Panc1 (cell line): ENCODE data around the gene SLC4A11. TPM values are rescaled to one million over a fixed set of nuclear protein-coding genes. Genes with fewer than 3 reads are reported as not detected.

ENCODE experiments used
- ATAC-seq: fragments of 200-7000 bp; cut with Tn5 transposase; 2 replicates; pipeline ENCODE4 v1.9.1; 2020; ENCODE audit warnings: mild to moderate bottlenecking, moderate library complexity
- BruUV-seq: library from RNA; stranded (reverse); fragments of 400-500 nt; replicated peaks from 2 replicates; lab custom pipeline; 2021; lab: Mats Ljungman, UMichigan
- CTCF ChIA-PET: fragments of 300-600 bp; sonication (Branson Sonifier 250); formaldehyde crosslinking; loops from one replicate; lab custom pipeline; 2022; ENCODE audit warnings: antibody characterized with exemption; lab: Charles Lee
- POLR2A ChIA-PET: fragments of 300-600 bp; sonication (Branson Sonifier 250); formaldehyde crosslinking; loops from one replicate; lab custom pipeline; 2022; ENCODE audit warnings: antibody characterized with exemption; lab: Charles Lee
- DNase-seq: peaks from one replicate; pipeline ENCODE4 v3.0.0-alpha.2; 2010; ENCODE audit warnings: low read depth, low spot score
- H3K27ac ChIP-seq: 2 replicates; pipeline ENCODE4 v1.5.1; 2011; ENCODE audit warnings: mild to moderate bottlenecking, low read length, inconsistent platforms
- H3K27me3 ChIP-seq: fragments of 200-500 bp; sonication (Bioruptor generic); 2 replicates; pipeline ENCODE4 v1.6.0; 2014; ENCODE audit warnings: low read length, inconsistent platforms; ENCODE audit not compliant: control insufficient read depth, insufficient read depth
- H3K36me3 ChIP-seq: fragments of 200-500 bp; sonication (Bioruptor generic); 2 replicates; pipeline ENCODE4 v1.5.1; 2014; ENCODE audit warnings: inconsistent platforms, mild to moderate bottlenecking, low read length, moderate library complexity; ENCODE audit not compliant: control insufficient read depth, insufficient read depth
- H3K4me1 ChIP-seq: 2 replicates; pipeline ENCODE4 v1.5.1; 2011; ENCODE audit warnings: inconsistent platforms, mild to moderate bottlenecking, low read length, moderate library complexity; ENCODE audit not compliant: control insufficient read depth, insufficient read depth
- H3K4me3 ChIP-seq, 2 experiments: 2 replicates each; pipeline ENCODE4 v1.5.1; 2011 to 2012; ENCODE audit warnings: low read depth in 2 of 2, low read length in 2 of 2, mild to moderate bottlenecking in 2 of 2, inconsistent platforms in 1 of 2, moderate library complexity in 1 of 2
- H3K9me3 ChIP-seq: fragments of 200-500 bp; sonication (Bioruptor generic); 2 replicates; pipeline ENCODE4 v1.5.1; 2014; ENCODE audit warnings: low read depth, mild to moderate bottlenecking, inconsistent platforms, low read length, moderate library complexity; ENCODE audit not compliant: control insufficient read depth, insufficient read depth
- CTCF ChIP-seq: fragments of 450-650 bp; IDR thresholded peaks from 2 replicates; pipeline ENCODE4 v1.5.1; 2017; ENCODE audit warnings: mild to moderate bottlenecking
- POLR2AphosphoS5 ChIP-seq: IDR thresholded peaks from 2 replicates; pipeline ENCODE4 v1.6.1; 2012; ENCODE audit warnings: mild to moderate bottlenecking, low read depth, low read length, moderate library complexity
- REST ChIP-seq, 2 experiments: IDR thresholded peaks; 2 replicates each; pipeline ENCODE4 v1.6.1; 2011 to 2012; ENCODE audit warnings: low read depth in 2 of 2, control low read depth in 1 of 2, low read length in 1 of 2, mild to moderate bottlenecking in 1 of 2, moderate library complexity in 1 of 2; ENCODE audit not compliant: insufficient read depth in 1 of 2
- SIN3A ChIP-seq: IDR thresholded peaks from 2 replicates; pipeline ENCODE4 v1.6.1; 2012; ENCODE audit warnings: low read depth, mild to moderate bottlenecking, low read length, moderate library complexity, borderline replicate concordance; ENCODE audit not compliant: insufficient read depth
- TCF7L2 ChIP-seq: IDR thresholded peaks from 2 replicates; pipeline ENCODE4 v1.6.1; 2011; ENCODE audit warnings: mild to moderate bottlenecking, low read depth, low read length, inconsistent platforms
- in situ Hi-C: cut with HindIII; loops from 2 replicates; pipeline ENCODE4 v1.10.0; 2016; ENCODE audit warnings: low sequenced_read_pairs, low pct_unique_long_range_greater_than_20kb
- intact Hi-C: fragments of 100-400 bp; cut with micrococcal nuclease; formaldehyde crosslinking; loops from one replicate; pipeline ENCODE4 v1.10.0; 2022; ENCODE audit not compliant: unreplicated experiment
- total RNA-seq: library from RNA; stranded (reverse); gene quantifications from one replicate; pipeline ENCODE4 v1.2.1, GENCODE V29; 2021; ENCODE audit not compliant: unreplicated experiment

The SLC4A11 gene
- total RNA-seq, 1 experiment from 2014 or later = 144 TPM

GRCh38 chr20:3235666-3236324 lies 3.2 kb downstream of the SLC4A11 start:
- H3K4me1 ChIP-seq = peaks cover 26% of the 10 kb centered on the region
- ChIA-PET CTCF (interaction anchor here (0.6 kb wide), 1 partner anchor 12 kb away, joined by 8 read pairs; no protein-coding TSS in a partner anchor), POLR2A (interaction anchor here (0.6 kb wide), 1 partner anchor 17 kb away, joined by 19 read pairs; no protein-coding TSS in a partner anchor)
- ATAC-seq (peak; percentile 49), DNase-seq (no peak)
- in situ Hi-C loops = no loop called here
- no peaks in the 10 kb centered on the region for H3K27me3 ChIP-seq
- H3K27ac ChIP-seq = peak overlapping the region; percentile 48
- no peaks in the 10 kb centered on the region; the same call in 1 of the 2 replicates for H3K36me3 ChIP-seq
- intact Hi-C loops = no loop called here
- BruUV-seq = no TSS peak
- peak overlapping the region in 1 of 2 experiments; percentile 29; a peak in 2 of 4 replicates for H3K4me3 ChIP-seq
- no peaks in the 10 kb centered on the region for H3K9me3 ChIP-seq
- no peak for TF ChIP-seq TCF7L2

DNA sequence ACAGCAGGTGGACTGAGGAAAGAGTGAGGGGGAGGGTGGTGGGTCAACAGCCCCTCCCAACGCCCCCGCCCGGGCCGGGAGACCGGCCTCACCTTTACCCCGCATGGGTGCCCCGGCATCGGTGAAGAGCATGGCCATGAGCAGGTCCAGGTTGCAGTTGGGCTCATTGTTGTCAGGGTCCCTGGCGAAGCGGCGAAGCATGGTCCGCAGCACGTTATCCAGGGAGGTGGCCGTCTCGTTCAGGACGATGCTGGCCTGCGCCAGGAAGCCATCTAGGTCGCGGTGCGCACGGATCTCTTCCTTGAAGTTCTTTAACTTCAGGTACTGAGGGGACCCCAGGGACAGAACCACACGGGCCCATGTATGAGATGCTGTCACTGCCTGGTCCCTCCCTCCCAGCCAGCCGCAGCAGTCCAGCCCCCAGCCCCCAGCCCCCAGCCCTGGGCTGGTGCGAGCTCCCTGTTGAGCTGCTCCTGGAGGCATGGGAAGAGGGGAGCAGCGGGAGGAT lies 4.9 kb downstream of the SLC4A11 start:
- in situ Hi-C loops (no loop called here), intact Hi-C loops (no loop called here)
- ChIA-PET POLR2A (no interaction called here), CTCF (interaction anchor here (0.5 kb wide), 1 partner anchor 15 kb away, joined by 7 read pairs; no protein-coding TSS in a partner anchor)
- ATAC-seq = no peak
- DNase-seq = no peak
- no peaks in the 10 kb centered on the region for H3K36me3 ChIP-seq
- no peak overlapping the region for H3K4me3 ChIP-seq
- H3K9me3 ChIP-seq = no peaks in the 10 kb centered on the region
- H3K4me1 ChIP-seq = peaks cover 26% of the 10 kb centered on the region
- no peaks in the 10 kb centered on the region for H3K27me3 ChIP-seq
- no peak overlapping the region for H3K27ac ChIP-seq
- BruUV-seq = no TSS peak
- no peak for TF ChIP-seq CTCF
- no peak for TF ChIP-seq SIN3A
- no peak for TF ChIP-seq TCF7L2
- no peak for TF ChIP-seq REST (IDR thresholded peaks at IDR 0.05; ENCODE audit: insufficient read depth in 1 of 2, low read depth in 2 of 2, low read length in 1 of 2)
- TF ChIP-seq POLR2AphosphoS5 = no peak
